Endothelial cell (in vitro differentiated cells): Measurements from ENCODE around the gene MTA1. TPM values are rescaled to one million over a fixed set of nuclear protein-coding genes. Genes with fewer than 3 reads are reported as not detected.
A peak's percentile ranks its signal among the peaks of the same experiment; 100 is the strongest.

ENCODE experiments used
- DNase-seq: peaks from one replicate; pipeline ENCODE4 v3.0.0; 2021; ENCODE audit warnings: low spot score
- H3K27ac Mint-ChIP-seq: one replicate; pipeline ENCODE4 v1.8.0; 2021; ENCODE audit warnings: mixed read lengths, inconsistent platforms; ENCODE audit not compliant: unreplicated experiment
- H3K27me3 Mint-ChIP-seq: one replicate; pipeline ENCODE4 v1.8.0; 2021; ENCODE audit warnings: mild to moderate bottlenecking, moderate library complexity, mixed read lengths, inconsistent platforms; ENCODE audit not compliant: unreplicated experiment
- H3K36me3 Mint-ChIP-seq: one replicate; pipeline ENCODE4 v1.8.0; 2021; ENCODE audit warnings: mild to moderate bottlenecking, low read depth, mixed read lengths, inconsistent platforms; ENCODE audit not compliant: unreplicated experiment
- H3K4me1 Mint-ChIP-seq: one replicate; pipeline ENCODE4 v1.8.0; 2021; ENCODE audit warnings: mild to moderate bottlenecking, mixed read lengths, inconsistent platforms; ENCODE audit not compliant: unreplicated experiment
- H3K4me3 Mint-ChIP-seq: one replicate; pipeline ENCODE4 v1.8.0; 2021; ENCODE audit warnings: mild to moderate bottlenecking, mixed read lengths, inconsistent platforms; ENCODE audit not compliant: unreplicated experiment
- H3K9me3 Mint-ChIP-seq: one replicate; pipeline ENCODE4 v1.8.0; 2021; ENCODE audit warnings: mixed read lengths, inconsistent platforms; ENCODE audit not compliant: unreplicated experiment
- CTCF ChIP-seq: fragments of 200-600 bp; sonication (generic); IDR thresholded peaks from one replicate; pipeline ENCODE4 v1.5.0; 2021; ENCODE audit warnings: antibody characterized with exemption; ENCODE audit not compliant: unreplicated experiment
- total RNA-seq: library from RNA; stranded (reverse); fragmentation: NEBNext Ultra II Directional; extraction: Animal tissue kit (Norgen Biotek cat#: 25700); gene quantifications from one replicate; pipeline ENCODE4 v1.2.1, GENCODE V29; 2021; ENCODE audit not compliant: unreplicated experiment

The MTA1 gene
- total RNA-seq, 1 donor from 2014 or later: 150 TPM

GRCh38 chr14:105398044-105398725 lies 21.4 kb upstream of the MTA1 start, which contains the start of gene TEX22:
TSS of gene TEX22 (plus strand) at chr14:105398538. CDS start at chr14:105399341, 803 bp downstream.
- Mint-ChIP-seq H3K9me3 (no peaks in the 10 kb centered on the region), H3K27ac (peak within 1 kb of the TSS; percentile 89), H3K36me3 (peaks cover 19% of the 10 kb centered on the region), H3K27me3 (peaks cover 14% of the 10 kb centered on the region), H3K4me3 (peak within 1 kb of the TSS; percentile 85), H3K4me1 (peaks cover 2% of the 10 kb centered on the region)
- no peak for TF ChIP-seq CTCF
- DNase-seq: peak; percentile 92

- H3K27ac Mint-ChIP-seq: peak overlapping the region; percentile 13
- no peak for TF ChIP-seq CTCF
- H3K27me3 Mint-ChIP-seq: peaks cover 12% of the 10 kb centered on the region
- peak overlapping the region; percentile 65 for H3K4me3 Mint-ChIP-seq
- H3K4me1 Mint-ChIP-seq: peaks cover 2% of the 10 kb centered on the region
- H3K36me3 Mint-ChIP-seq: peaks cover 19% of the 10 kb centered on the region
- peak; percentile 65 for DNase-seq
- no peaks in the 10 kb centered on the region for H3K9me3 Mint-ChIP-seq
Measured at GRCh38 chr14:105398726-105399465, 20.7 kb upstream of the MTA1 start.

- Mint-ChIP-seq H3K36me3 (peaks cover 18% of the 10 kb centered on the region), H3K27ac (no peak overlapping the region), H3K27me3 (peaks cover 13% of the 10 kb centered on the region), H3K4me3 (peak overlapping the region; percentile 51), H3K9me3 (no peaks in the 10 kb centered on the region), H3K4me1 (peaks cover 2% of the 10 kb centered on the region)
- no peak for TF ChIP-seq CTCF
- DNase-seq: no peak
Measured at GRCh38 chr14:105399466-105399775, 20.2 kb upstream of the MTA1 start.

- Mint-ChIP-seq H3K4me3 (peak overlapping the region; percentile 51), H3K36me3 (peaks cover 16% of the 10 kb centered on the region), H3K4me1 (peaks cover 2% of the 10 kb centered on the region), H3K27me3 (peaks cover 16% of the 10 kb centered on the region), H3K9me3 (no peaks in the 10 kb centered on the region), H3K27ac (no peak overlapping the region)
- TF ChIP-seq CTCF: no peak
- DNase-seq: no peak
Measured at GRCh38 chr14:105400016-105400415, 19.6 kb upstream of the MTA1 start.

GRCh38 chr14:105401699-105402098 lies 17.9 kb upstream of the MTA1 start:
- no peak overlapping the region for H3K27ac Mint-ChIP-seq
- peaks cover 2% of the 10 kb centered on the region for H3K4me1 Mint-ChIP-seq
- H3K9me3 Mint-ChIP-seq: no peaks in the 10 kb centered on the region
- no peak for TF ChIP-seq CTCF
- no peak overlapping the region for H3K4me3 Mint-ChIP-seq
- peaks cover 16% of the 10 kb centered on the region for H3K27me3 Mint-ChIP-seq
- peaks cover 16% of the 10 kb centered on the region for H3K36me3 Mint-ChIP-seq
- DNase-seq: no peak
